Caco-2 (cell line): ENCODE measurements around the gene PI16. TPM values are rescaled to one million over a fixed set of nuclear protein-coding genes. Genes with fewer than 3 reads are reported as not detected.

Experiments
- BruUV-seq: library from RNA; stranded (reverse); fragments of 400-500 nt; replicated peaks from 2 replicates; lab custom pipeline; 2021; lab: Mats Ljungman, UMichigan
- CTCF ChIA-PET: fragments of 300-600 bp; sonication (Branson Sonifier 250); formaldehyde crosslinking; loops from one replicate; lab custom pipeline; 2022; ENCODE audit warnings: antibody characterized with exemption; lab: Charles Lee
- POLR2A ChIA-PET: fragments of 300-600 bp; sonication (Branson Sonifier 250); formaldehyde crosslinking; loops from one replicate; lab custom pipeline; 2022; ENCODE audit warnings: antibody characterized with exemption; lab: Charles Lee
- DNase-seq, 2 experiments: peaks; one replicate each; pipeline versions ENCODE4 v3.0.0 to v3.0.0-alpha.2; 2020 to 2022
- H3K27me3 ChIP-seq: replicated peaks from 2 replicates; pipeline ENCODE4 v1.6.0; 2011; ENCODE audit warnings: low read length; ENCODE audit not compliant: control insufficient read depth, insufficient read depth
- H3K36me3 ChIP-seq: 2 replicates; pipeline ENCODE4 v1.5.1; 2011; ENCODE audit warnings: low read length; ENCODE audit not compliant: control insufficient read depth, insufficient read depth
- H3K4me1 ChIP-seq: fragments of 250-450 bp; sonication (Bioruptor Pico); 2 replicates; pipeline ENCODE4 v1.5.1; 2020; ENCODE audit warnings: mild to moderate bottlenecking
- H3K4me3 ChIP-seq: 2 replicates; pipeline ENCODE4 v1.5.1; 2011; ENCODE audit warnings: low read depth, mild to moderate bottlenecking, control low read depth, low read length
- H3K9me3 ChIP-seq: fragments of 250-450 bp; sonication (Bioruptor Pico); 2 replicates; pipeline ENCODE4 v1.5.1; 2020; ENCODE audit warnings: mild to moderate bottlenecking, moderate library complexity
- H3K27ac Mint-ChIP-seq: one replicate; pipeline ENCODE4 v1.8.0; 2022; ENCODE audit warnings: mixed read lengths; ENCODE audit not compliant: unreplicated experiment
- H3K27me3 Mint-ChIP-seq: one replicate; pipeline ENCODE4 v1.8.0; 2022; ENCODE audit warnings: mixed read lengths; ENCODE audit not compliant: insufficient read depth, unreplicated experiment
- H3K36me3 Mint-ChIP-seq: one replicate; pipeline ENCODE4 v1.8.0; 2022; ENCODE audit warnings: mild to moderate bottlenecking, mixed read lengths; ENCODE audit not compliant: insufficient read depth, unreplicated experiment
- H3K4me1 Mint-ChIP-seq: one replicate; pipeline ENCODE4 v1.8.0; 2022; ENCODE audit warnings: low read depth, mixed read lengths; ENCODE audit not compliant: unreplicated experiment
- H3K4me3 Mint-ChIP-seq: one replicate; pipeline ENCODE4 v1.8.0; 2022; ENCODE audit warnings: mild to moderate bottlenecking, moderate library complexity, mixed read lengths; ENCODE audit not compliant: unreplicated experiment
- H3K9me3 Mint-ChIP-seq: one replicate; pipeline ENCODE4 v1.8.0; 2022; ENCODE audit warnings: mixed read lengths; ENCODE audit not compliant: unreplicated experiment
- intact Hi-C: fragments of 100-400 bp; cut with micrococcal nuclease; formaldehyde crosslinking; loops from one replicate; pipeline ENCODE4 v1.10.0; 2022; ENCODE audit not compliant: unreplicated experiment
- total RNA-seq: library from RNA; stranded (reverse); gene quantifications from 2 replicates; pipeline ENCODE4 v1.2.3, GENCODE V29; 2022
- TF ChIP-seq, protein P1 (sequence below), 2 experiments: fragments of 200-600 bp in 1 of 2; IDR thresholded peaks; 1 replicate in 1 of 2; 2 replicates in 1 of 2; pipeline versions ENCODE4 v1.5.1 to v1.8.0; 2011 to 2022; ENCODE audit warnings: antibody characterized with exemption in 1 of 2, control low read depth in 1 of 2, inconsistent platforms in 1 of 2, low read depth in 1 of 2, low read length in 1 of 2, mild to moderate bottlenecking in 1 of 2, moderate library complexity in 1 of 2; ENCODE audit not compliant: insufficient read depth in 1 of 2, severe bottlenecking in 1 of 2, unreplicated experiment in 1 of 2

Gene PI16
- total RNA-seq, 1 experiment from 2014 or later: not detected

DNA sequence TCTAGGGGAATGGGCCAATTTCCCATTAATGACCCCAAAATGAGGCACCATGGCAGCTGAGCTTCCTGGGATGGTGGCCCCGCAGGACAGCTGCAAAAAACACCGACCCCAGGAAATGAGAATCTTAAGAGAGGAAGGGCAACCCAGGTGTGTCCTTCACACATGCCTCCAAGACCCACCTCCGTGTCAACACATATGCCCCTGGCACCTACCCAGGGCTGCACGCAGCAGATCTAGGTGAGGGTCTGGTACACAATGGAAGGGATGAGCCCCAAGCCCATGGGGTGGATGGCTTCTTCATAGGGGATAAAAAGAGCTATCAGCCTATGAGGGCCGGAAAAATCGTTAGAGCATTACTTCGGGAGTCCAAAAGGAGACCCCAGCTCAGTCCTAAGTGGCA, 22.0 kb downstream of the PI16 start:
- Histone ChIP-seq H3K4me3 (no peak overlapping the region), H3K27me3 (no peaks in the 10 kb centered on the region), H3K9me3 (no peaks in the 10 kb centered on the region), H3K4me1 (no peaks in the 10 kb centered on the region), H3K36me3 (peaks cover 7% of the 10 kb centered on the region)
- ChIA-PET CTCF (no interaction called here), POLR2A (no interaction called here)
- no peaks in the 10 kb centered on the region for H3K4me1 Mint-ChIP-seq
- no peak overlapping the region for H3K4me3 Mint-ChIP-seq
- H3K27ac Mint-ChIP-seq: no peak overlapping the region
- intact Hi-C loops: loop anchor here (5.0 kb wide), 1 partner anchor 41 kb away; no protein-coding TSS in a partner anchor
- TF ChIP-seq, protein P1, sequence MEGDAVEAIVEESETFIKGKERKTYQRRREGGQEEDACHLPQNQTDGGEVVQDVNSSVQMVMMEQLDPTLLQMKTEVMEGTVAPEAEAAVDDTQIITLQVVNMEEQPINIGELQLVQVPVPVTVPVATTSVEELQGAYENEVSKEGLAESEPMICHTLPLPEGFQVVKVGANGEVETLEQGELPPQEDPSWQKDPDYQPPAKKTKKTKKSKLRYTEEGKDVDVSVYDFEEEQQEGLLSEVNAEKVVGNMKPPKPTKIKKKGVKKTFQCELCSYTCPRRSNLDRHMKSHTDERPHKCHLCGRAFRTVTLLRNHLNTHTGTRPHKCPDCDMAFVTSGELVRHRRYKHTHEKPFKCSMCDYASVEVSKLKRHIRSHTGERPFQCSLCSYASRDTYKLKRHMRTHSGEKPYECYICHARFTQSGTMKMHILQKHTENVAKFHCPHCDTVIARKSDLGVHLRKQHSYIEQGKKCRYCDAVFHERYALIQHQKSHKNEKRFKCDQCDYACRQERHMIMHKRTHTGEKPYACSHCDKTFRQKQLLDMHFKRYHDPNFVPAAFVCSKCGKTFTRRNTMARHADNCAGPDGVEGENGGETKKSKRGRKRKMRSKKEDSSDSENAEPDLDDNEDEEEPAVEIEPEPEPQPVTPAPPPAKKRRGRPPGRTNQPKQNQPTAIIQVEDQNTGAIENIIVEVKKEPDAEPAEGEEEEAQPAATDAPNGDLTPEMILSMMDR (IDR thresholded peaks at IDR 0.05; ENCODE audit: insufficient read depth in 1 of 2, low read depth in 1 of 2, low read length in 1 of 2, severe bottlenecking in 1 of 2, unreplicated experiment in 1 of 2): no peak
- no peak for DNase-seq
- BruUV-seq: no TSS peak
- peaks cover 70% of the 10 kb centered on the region for H3K36me3 Mint-ChIP-seq
- H3K9me3 Mint-ChIP-seq: no peaks in the 10 kb centered on the region
- H3K27me3 Mint-ChIP-seq: no peaks in the 10 kb centered on the region

DNA sequence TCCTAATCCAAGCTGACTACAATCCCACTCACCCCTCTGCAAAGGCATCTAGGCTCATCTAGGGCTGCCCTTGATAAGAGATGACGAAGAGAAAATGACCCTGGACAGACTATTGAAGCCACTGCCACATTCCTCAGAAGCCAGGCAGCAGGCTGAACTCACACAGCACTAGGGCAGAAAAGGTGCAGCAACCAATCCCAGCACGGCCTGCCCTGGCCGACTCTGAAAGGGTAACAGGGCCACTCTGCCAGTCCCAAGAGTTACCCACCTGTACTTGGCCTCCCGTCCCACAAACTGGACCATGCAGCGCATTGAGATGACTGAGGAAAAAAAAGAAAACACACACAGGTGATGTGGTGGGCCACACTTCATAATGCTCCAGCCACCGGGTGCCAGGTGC, 22.4 kb downstream of the PI16 start:
- CTCF ChIA-PET: interaction anchor here (0.6 to 1.2 kb wide), 3 partner anchors 41 to 341 kb away, joined by 3 to 8 read pairs (median 5); no protein-coding TSS in a partner anchor
- H3K4me3 Mint-ChIP-seq: no peak overlapping the region
- H3K9me3 Mint-ChIP-seq: no peaks in the 10 kb centered on the region
- POLR2A ChIA-PET: no interaction called here
- Histone ChIP-seq H3K4me3 (no peak overlapping the region), H3K27me3 (no peaks in the 10 kb centered on the region), H3K4me1 (no peaks in the 10 kb centered on the region), H3K36me3 (peaks cover 5% of the 10 kb centered on the region), H3K9me3 (no peaks in the 10 kb centered on the region)
- TF ChIP-seq, protein P1 (IDR thresholded peaks at IDR 0.05; ENCODE audit: insufficient read depth in 1 of 2, low read depth in 1 of 2, low read length in 1 of 2, severe bottlenecking in 1 of 2, unreplicated experiment in 1 of 2): no peak
- H3K27ac Mint-ChIP-seq: no peak overlapping the region
- no peaks in the 10 kb centered on the region for H3K4me1 Mint-ChIP-seq
- intact Hi-C loops: loop anchor here (5.0 kb wide), 1 partner anchor 40 kb away; no protein-coding TSS in a partner anchor
- H3K36me3 Mint-ChIP-seq: peaks cover 70% of the 10 kb centered on the region
- no TSS peak for BruUV-seq
- H3K27me3 Mint-ChIP-seq: no peaks in the 10 kb centered on the region
- DNase-seq: no peak

DNA sequence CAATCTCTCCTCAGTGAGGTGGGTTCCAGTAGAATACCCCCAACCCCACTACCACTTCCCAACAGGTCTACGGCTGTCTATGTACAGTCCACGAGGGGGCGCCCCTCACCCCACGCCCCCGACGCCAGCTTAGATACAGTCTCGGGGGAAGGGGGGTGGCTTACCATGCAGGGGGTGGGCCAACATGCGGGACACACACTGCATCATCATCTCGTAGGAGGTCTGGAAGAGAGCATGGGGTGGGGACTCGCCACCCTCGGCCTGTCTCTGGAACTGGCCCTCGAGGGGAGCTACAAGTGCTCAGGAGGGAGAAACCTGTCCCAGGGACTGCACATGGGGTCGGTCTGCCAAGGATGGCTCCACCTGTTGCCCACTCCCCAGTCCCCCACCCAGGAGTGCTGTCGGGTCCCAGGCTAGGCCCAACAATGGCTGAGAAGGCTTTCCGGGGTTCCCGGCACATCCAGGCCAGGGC, 23.0 kb downstream of the PI16 start:
- H3K4me3 Mint-ChIP-seq: no peak overlapping the region
- H3K36me3 Mint-ChIP-seq: peaks cover 67% of the 10 kb centered on the region
- H3K27me3 Mint-ChIP-seq: no peaks in the 10 kb centered on the region
- H3K9me3 Mint-ChIP-seq: no peaks in the 10 kb centered on the region
- Histone ChIP-seq H3K27me3 (no peaks in the 10 kb centered on the region), H3K36me3 (peaks cover 5% of the 10 kb centered on the region), H3K4me1 (no peaks in the 10 kb centered on the region), H3K9me3 (no peaks in the 10 kb centered on the region), H3K4me3 (no peak overlapping the region)
- no peak overlapping the region for H3K27ac Mint-ChIP-seq
- intact Hi-C loops: loop anchor here (5.0 kb wide), 1 partner anchor 40 kb away; no protein-coding TSS in a partner anchor
- no TSS peak for BruUV-seq
- TF ChIP-seq, protein P1 (IDR thresholded peaks at IDR 0.05; ENCODE audit: insufficient read depth in 1 of 2, low read depth in 1 of 2, low read length in 1 of 2, severe bottlenecking in 1 of 2, unreplicated experiment in 1 of 2): peak in 1 of 2 experiments; percentile 22
- no peaks in the 10 kb centered on the region for H3K4me1 Mint-ChIP-seq
- no peak for DNase-seq
- CTCF ChIA-PET: interaction anchor here (0.5 to 1.2 kb wide), 6 partner anchors 41 to 341 kb away, joined by 3 to 8 read pairs (median 4); partner anchors contain the start of gene PPIL1
- POLR2A ChIA-PET: no interaction called here
